GM23338 (cell line): ENCODE results near the gene GNG4.

Experiments used
- EZH2 ChIP-seq: fragments of 200-600 bp; sonication (generic); IDR thresholded peaks from one replicate; pipeline ENCODE4 v1.8.0; 2017; ENCODE audit warnings: antibody characterized with exemption, mild to moderate bottlenecking, low read depth; ENCODE audit not compliant: unreplicated experiment
- NANOG ChIP-seq: IDR thresholded peaks from 2 replicates; pipeline ENCODE4 v1.6.1; 2016; ENCODE audit warnings: antibody characterized with exemption, borderline replicate concordance
- POLR2AphosphoS5 ChIP-seq: IDR thresholded peaks from 2 replicates; pipeline ENCODE4 v1.6.1; 2016; ENCODE audit warnings: antibody characterized with exemption, low read depth
- ZNF114 ChIP-seq: fragments of 250-450 bp; sonication (Bioruptor Pico); IDR thresholded peaks from 2 replicates; pipeline ENCODE4 v1.5.0; 2020; ENCODE audit warnings: mild to moderate bottlenecking, moderate library complexity
- TF ChIP-seq, protein P1 (sequence below), 2 experiments: fragments of 200-600 bp in 1 of 2; sonication (generic) in 1 of 2; conservative IDR thresholded peaks; 2 replicates each; pipeline versions ENCODE4 v1.5.1 to v1.6.1; 2016 to 2017; ENCODE audit warnings: antibody characterized with exemption in 2 of 2, low read depth in 2 of 2, mild to moderate bottlenecking in 2 of 2, moderate library complexity in 1 of 2
- TF ChIP-seq, protein P2 (sequence below): IDR thresholded peaks from one replicate; pipeline ENCODE4 v1.6.1; 2018; ENCODE audit warnings: antibody characterized with exemption; ENCODE audit not compliant: unreplicated experiment

DNA sequence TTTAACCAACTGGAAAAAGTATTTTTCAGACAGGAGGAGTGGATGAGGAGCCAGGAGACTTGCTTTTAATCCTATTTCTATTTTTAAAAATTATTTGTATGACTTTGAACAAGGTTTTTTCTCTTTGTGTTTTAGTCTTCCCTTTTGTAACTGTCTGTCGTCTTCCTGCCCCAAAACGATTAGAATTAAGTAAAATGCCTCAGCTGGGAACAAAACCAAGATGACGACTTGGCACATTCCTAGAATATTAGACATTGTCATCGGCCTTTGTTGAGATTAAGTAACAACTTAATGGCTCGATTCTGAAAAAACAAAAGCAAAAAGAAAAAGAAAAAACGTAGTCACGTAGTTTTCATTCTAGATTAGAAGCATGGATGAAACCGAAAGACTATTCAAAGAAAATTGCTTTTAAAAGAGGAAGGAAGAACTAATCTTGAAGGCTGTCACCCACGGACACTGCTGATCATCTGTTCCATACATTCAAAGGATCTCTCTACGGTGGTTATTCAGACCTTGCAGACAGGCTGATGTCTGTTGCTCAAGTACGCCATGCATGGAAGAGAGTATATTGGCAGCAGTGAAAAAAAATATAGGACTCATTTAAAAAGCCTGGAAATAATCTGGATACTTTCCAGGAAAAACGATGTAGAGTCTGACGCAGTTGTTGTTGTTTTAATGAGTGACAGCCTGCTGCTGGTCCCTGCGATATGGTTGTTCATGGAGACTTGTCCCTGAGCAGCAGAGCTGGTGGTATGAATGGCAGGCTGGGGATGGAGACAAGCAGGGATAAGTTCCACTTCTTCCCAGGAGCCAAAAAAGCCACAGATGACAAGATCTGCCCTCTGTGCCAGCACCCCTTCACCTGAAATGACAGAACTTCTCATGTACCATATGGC lies 16.8 kb downstream of the GNG4 start:
- TF ChIP-seq, protein P1, sequence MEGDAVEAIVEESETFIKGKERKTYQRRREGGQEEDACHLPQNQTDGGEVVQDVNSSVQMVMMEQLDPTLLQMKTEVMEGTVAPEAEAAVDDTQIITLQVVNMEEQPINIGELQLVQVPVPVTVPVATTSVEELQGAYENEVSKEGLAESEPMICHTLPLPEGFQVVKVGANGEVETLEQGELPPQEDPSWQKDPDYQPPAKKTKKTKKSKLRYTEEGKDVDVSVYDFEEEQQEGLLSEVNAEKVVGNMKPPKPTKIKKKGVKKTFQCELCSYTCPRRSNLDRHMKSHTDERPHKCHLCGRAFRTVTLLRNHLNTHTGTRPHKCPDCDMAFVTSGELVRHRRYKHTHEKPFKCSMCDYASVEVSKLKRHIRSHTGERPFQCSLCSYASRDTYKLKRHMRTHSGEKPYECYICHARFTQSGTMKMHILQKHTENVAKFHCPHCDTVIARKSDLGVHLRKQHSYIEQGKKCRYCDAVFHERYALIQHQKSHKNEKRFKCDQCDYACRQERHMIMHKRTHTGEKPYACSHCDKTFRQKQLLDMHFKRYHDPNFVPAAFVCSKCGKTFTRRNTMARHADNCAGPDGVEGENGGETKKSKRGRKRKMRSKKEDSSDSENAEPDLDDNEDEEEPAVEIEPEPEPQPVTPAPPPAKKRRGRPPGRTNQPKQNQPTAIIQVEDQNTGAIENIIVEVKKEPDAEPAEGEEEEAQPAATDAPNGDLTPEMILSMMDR (conservative IDR thresholded peaks at IDR 0.05; ENCODE audit: low read depth in 2 of 2) = no peak
- TF ChIP-seq, protein P2, sequence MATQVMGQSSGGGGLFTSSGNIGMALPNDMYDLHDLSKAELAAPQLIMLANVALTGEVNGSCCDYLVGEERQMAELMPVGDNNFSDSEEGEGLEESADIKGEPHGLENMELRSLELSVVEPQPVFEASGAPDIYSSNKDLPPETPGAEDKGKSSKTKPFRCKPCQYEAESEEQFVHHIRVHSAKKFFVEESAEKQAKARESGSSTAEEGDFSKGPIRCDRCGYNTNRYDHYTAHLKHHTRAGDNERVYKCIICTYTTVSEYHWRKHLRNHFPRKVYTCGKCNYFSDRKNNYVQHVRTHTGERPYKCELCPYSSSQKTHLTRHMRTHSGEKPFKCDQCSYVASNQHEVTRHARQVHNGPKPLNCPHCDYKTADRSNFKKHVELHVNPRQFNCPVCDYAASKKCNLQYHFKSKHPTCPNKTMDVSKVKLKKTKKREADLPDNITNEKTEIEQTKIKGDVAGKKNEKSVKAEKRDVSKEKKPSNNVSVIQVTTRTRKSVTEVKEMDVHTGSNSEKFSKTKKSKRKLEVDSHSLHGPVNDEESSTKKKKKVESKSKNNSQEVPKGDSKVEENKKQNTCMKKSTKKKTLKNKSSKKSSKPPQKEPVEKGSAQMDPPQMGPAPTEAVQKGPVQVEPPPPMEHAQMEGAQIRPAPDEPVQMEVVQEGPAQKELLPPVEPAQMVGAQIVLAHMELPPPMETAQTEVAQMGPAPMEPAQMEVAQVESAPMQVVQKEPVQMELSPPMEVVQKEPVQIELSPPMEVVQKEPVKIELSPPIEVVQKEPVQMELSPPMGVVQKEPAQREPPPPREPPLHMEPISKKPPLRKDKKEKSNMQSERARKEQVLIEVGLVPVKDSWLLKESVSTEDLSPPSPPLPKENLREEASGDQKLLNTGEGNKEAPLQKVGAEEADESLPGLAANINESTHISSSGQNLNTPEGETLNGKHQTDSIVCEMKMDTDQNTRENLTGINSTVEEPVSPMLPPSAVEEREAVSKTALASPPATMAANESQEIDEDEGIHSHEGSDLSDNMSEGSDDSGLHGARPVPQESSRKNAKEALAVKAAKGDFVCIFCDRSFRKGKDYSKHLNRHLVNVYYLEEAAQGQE = no peak
- no peak for TF ChIP-seq ZNF114 (CRISPR knock-in tag)
- TF ChIP-seq EZH2 = no peak
- TF ChIP-seq POLR2AphosphoS5 = no peak
- no peak for TF ChIP-seq NANOG
